GM12892 (cell line): ENCODE results near the gene DPYD.

ENCODE experiments used
- DNase-seq: peaks from one replicate; pipeline ENCODE4 v3.0.0; 2011; ENCODE audit not compliant: insufficient read length
- FAIRE-seq: peaks from 2 replicates; lab custom pipeline; 2011; peaks lifted over from hg19 to GRCh38; lab: Jason Lieb, UNC
- POLR2A ChIP-seq: IDR thresholded peaks from 2 replicates; pipeline ENCODE4 v1.6.1; 2011; ENCODE audit warnings: low read depth, low read length, control low read depth
- POLR2AphosphoS5 ChIP-seq: IDR thresholded peaks from 2 replicates; pipeline ENCODE4 v1.6.1; 2011; ENCODE audit warnings: low read depth, low read length, control low read depth
- TAF1 ChIP-seq: IDR thresholded peaks from 2 replicates; pipeline ENCODE4 v1.6.1; 2011; ENCODE audit warnings: low read depth, mild to moderate bottlenecking, control low read depth, low read length, borderline replicate concordance

The DPYD gene

DNA sequence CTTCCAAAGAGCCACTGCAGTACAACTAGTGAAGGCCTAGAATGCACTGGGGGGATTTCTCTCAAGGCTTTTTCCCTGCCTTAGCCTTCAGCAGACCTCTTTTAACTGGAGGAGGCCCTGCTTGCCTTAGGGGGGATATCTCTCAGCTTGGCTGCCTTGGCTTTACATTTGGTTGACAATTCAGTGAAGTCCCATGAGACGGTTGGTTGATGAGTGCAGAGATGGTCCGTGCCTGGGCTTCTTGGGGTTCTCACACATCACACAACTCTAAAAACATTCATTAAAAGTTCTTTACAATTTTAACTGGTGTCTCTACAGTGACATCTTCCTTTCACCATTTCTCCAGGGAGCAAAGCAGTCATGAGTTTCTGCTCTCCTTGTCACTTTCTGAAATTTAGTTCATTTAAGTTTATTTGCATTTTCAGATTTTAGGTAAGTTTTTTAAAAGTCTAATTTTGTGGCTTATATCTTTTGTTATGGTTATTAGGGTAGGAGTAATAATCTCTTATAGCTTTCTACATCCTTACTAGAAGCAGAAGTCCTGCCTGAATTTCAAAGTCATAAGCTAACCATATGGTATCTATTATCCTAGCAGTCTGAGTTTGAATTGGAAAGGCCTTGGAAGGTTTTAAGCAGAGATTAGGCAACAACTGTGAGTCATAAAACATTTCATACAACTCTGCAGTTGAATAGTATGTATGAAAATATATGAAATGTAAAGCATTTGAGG is 487.6 kb downstream of the DPYD start:
- no peak for DNase-seq
- no peak for FAIRE-seq
- no peak for TF ChIP-seq POLR2AphosphoS5
- TF ChIP-seq POLR2A: no peak
- TF ChIP-seq TAF1: no peak

DNA sequence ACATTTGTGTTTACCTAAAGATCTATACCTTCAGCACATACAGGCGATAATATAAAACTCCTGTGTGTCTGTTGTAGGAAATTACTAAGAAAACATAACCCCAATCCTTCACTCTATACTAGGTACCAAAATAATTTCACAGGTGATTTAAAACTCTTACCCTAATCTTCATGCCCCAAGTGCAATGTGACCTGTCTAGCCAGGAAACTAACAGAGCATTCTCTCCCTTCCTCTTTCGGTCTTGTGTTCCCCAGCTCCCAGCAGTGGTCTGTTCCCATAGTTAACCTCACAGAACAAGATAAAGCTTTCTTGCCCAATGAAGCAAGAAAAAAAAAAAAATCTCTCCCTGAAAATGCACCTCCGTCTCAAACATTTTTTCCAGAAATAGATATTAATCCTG is 493.5 kb downstream of the DPYD start:
- FAIRE-seq (no peak), DNase-seq (no peak)
- no peak for TF ChIP-seq TAF1
- TF ChIP-seq POLR2A: no peak
- TF ChIP-seq POLR2AphosphoS5: no peak

DNA sequence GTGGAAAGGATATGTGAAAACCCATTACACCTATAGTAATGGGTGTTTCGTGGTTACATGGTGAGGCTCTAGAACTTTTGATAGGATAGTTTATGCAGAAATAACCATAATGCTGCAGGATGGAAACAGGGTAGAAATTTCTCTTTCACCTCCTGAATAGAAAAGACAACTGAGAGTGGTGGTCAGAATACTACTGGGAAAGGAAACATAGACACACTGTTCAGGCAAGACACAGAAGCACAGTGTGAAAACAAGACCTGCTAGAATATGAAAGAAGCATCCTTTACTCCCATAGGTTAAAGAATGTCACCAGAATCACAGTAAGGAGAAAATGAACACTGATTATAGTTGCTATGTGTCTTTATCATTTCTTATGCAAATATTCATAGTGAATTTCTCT is 496.6 kb downstream of the DPYD start:
- FAIRE-seq (no peak), DNase-seq (no peak)
- TF ChIP-seq POLR2AphosphoS5 (no peak), TAF1 (no peak), POLR2A (no peak)

DNA sequence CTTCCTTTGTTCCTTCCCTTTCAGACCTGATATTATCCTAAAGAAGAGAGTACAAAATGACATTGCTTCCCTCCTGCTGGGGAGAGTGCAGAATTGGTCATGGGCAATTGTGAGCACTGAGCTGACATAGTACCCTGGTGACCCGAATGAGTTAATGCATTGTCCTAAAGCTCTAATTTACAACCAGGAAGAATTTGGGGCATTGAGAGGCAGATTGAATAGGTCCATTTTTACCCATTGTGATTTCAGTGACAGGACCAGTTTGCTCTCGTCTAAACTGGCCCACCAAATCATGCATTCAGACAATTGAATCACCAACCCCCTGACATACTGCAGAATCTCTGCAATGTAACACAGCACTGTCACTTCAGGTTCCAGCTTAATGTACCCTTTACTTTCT is 497.4 kb downstream of the DPYD start:
- no peak for DNase-seq
- TF ChIP-seq POLR2A (no peak), POLR2AphosphoS5 (no peak), TAF1 (no peak)
- FAIRE-seq: no peak

DNA sequence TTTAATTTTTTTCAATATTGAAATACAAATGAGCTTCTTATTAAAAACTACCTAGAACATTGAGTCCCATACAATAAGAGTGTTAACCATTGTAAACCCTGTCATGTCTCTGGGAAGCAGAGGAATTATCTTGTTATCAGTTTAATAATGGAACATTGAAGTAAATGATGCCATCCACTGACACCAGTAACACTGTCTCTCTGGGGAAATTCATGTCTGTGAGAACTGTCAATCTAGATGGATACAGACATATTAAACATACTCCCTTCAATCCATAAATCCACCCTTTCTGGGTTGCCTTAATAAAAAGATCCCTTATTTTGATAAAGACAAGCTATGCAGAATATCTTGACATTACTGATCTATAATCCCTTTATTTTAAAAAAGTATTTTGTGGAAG is 503.2 kb downstream of the DPYD start:
- FAIRE-seq (no peak), DNase-seq (no peak)
- TF ChIP-seq TAF1 (no peak), POLR2AphosphoS5 (no peak), POLR2A (no peak)

DNA sequence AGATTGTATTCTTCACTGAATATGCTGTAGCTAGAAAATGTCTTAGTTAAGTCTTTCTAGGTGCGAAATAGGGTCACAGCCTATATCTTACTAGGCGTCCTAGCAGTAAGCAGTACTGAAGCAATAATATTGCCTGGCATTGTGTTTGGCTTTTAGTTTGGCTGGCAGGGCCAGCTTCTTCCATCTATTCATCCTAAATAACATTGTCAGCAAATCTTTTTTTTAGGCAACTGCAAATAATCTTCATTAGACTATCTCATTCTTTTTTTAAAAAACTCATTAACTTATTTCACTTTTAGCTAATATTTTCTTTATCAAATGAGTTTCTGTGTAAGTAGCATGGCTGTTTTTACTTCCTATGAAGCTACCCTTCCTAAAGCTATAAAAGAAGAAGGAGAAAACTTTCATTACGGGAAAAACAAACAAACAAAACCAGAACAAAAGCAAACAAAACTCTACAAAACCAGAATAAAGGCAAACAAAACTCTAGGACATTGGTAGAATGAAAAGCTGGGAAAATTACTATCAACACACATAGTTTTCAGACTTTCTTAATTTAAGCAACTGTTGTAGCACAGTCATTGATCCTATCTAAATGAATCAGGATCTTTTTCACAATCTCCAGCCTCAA is 506.0 kb downstream of the DPYD start:
- no peak for DNase-seq
- no peak for TF ChIP-seq POLR2A
- TF ChIP-seq POLR2AphosphoS5: no peak
- TF ChIP-seq TAF1: no peak
- no peak for FAIRE-seq

DNA sequence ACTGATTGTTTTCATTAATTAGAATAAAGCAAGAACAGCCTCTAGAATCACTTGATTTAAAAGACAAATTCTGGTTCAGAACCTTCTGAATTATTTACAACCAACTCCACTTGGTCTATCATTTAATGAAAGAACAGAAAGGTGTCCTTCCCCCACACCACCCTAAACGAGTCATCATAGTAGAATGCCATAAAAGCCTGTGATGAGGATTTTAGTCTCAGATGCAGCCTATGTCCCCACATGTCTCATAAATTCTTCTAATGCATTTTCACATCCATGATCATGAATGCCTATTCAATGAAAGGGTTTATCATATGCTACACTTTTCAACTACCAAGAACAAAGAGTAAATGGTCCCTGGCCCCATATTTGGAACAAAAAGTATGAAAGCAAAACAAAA is 508.1 kb downstream of the DPYD start:
- TF ChIP-seq TAF1: no peak
- no peak for TF ChIP-seq POLR2A
- TF ChIP-seq POLR2AphosphoS5: no peak
- FAIRE-seq (no peak), DNase-seq (no peak)

DNA sequence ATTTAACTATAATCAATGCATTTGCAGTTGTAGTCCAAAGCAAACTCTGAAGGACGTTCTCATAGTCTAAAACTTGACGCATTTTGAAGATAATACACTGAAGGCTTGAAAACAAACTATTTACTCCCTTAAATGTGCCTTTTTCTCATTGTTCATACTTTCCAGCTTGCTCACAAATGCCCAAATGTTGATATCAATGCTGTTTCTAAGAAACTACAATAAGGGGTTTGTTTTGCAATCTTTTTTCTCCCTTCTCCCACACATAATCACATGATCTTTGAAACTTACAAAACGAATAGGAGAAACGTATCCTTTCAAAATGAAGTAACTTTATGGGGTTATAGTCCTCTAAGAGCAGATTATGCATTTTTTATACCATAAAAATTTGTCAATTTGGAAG is 508.7 kb downstream of the DPYD start:
- TF ChIP-seq TAF1: no peak
- TF ChIP-seq POLR2AphosphoS5: no peak
- TF ChIP-seq POLR2A: no peak
- FAIRE-seq (no peak), DNase-seq (no peak)

DNA sequence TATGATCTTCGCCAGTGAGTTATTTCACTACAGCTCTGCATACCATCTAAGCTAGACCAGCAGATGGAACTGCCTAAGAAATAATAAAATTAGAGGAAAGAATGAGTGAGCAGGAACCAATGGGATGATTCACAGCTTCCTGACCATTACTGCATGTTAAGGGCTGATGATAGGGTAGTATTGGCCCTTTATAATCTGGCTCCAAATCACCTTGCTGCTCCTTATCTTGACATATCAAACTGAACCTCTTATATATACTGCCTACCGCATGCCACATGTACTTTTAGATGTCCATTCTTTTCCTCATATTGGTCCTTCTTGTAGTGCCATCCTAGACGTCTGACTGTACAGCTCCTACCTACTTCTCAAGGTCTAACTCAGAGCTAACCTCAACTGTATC is 524.4 kb downstream of the DPYD start:
- FAIRE-seq (no peak), DNase-seq (no peak)
- TF ChIP-seq POLR2AphosphoS5 (no peak), POLR2A (no peak), TAF1 (no peak)

DNA sequence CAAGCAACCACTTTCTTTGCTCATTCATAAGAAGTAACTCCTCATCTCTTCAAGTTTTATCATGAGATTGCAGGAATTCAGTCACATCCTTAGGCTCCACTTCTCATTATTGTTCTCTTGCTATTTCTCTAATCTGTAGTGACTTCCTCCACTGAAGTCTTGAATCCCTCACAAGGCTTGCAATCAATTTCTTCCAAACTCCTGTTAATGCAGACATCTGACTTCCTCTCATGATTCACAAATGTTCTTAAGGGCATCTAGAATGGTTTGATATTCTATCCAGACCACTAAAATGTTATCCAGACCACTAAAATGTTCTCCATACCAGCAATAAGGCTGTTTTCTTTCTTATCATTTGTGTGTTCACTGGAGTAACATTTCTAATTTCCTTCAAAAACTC is 528.1 kb downstream of the DPYD start:
- FAIRE-seq: no peak
- TF ChIP-seq POLR2A: no peak
- no peak for TF ChIP-seq POLR2AphosphoS5
- no peak for TF ChIP-seq TAF1
- no peak for DNase-seq

DNA sequence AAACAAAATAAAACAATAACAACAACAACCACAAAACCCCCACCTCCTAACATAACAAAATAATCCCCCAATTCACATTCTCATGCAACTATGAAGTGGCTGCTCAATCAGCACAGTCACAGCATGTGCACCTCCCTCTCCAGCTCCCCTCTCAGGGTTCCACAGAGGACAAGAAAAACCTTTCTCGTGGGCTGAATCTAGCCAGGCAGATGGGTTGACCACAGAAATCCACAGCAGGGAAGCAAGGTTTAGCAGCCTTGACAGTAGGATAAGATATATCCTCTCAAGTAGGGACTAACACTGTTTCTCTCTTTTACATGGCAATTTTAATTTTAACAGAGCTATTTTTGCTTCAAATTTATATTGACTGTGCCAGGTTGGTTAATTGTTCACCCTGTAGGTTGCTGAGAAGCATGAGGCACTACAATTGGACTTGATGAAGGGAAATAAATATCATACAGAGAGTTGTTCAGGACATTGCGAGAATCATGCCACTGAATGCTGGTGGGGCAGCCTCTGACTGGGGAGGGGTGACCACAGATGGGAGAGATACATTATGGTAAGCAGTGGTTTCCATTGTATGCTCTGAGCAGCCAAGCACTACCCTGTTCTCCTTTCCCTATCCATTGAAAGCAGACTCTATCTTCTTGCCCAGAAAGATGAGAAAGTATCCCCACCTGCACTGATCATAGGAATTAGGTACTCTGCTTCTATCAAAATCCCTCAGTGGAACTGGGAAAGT is 535.1 kb downstream of the DPYD start:
- no peak for FAIRE-seq
- TF ChIP-seq POLR2AphosphoS5: no peak
- no peak for TF ChIP-seq TAF1
- no peak for TF ChIP-seq POLR2A
- DNase-seq: no peak

DNA sequence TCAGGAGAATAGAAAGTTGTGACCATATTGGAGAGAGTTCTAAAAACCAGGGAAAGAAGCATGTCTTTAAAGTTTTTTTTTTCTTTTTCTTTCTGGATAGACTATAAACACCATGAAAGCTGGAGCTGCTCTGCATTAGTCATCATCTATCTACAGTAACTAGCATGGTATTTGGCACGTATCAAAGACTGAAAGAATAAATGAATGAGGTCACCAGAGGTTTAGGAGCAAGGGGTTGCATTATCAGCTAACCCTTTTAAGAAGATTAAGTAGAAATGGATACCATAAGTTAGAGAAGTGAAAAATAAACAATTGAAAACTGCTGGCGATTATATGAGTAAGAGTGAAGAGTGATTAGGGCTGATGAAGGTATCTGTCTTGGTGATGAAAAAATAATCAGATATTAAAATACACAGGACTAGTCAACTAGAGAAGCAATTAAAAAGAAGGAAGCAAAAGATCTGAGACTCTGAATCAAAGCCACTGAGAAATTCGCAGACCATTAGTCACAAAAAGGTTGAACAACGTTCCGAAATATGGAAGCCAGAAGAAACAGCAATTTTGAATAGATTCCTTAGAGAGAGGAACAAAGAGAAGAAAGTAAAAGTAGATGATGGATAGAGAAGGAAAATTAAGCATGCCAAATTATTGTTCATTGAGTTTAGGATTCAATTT is 536.4 kb downstream of the DPYD start:
- DNase-seq (no peak), FAIRE-seq (no peak)
- TF ChIP-seq TAF1 (no peak), POLR2AphosphoS5 (no peak), POLR2A (no peak)
